ENCODE measurements around the gene CALN1.
"Not testable (repeated sequence)": the region's sequence is repeated elsewhere in the genome, so short reads cannot be mapped to it uniquely, and the experiment has no call there.

CALN1 gene

GRCh38 chr7:71746006-71746405 is 666.1 kb downstream of the CALN1 start:
- H3K9ac ChIP-seq (ENCODE audit: low read length), result no peak overlapping the region
- no peak for TF ChIP-seq EZH2 (IDR thresholded peaks at IDR 0.05; ENCODE audit: borderline replicate concordance, low read length)
- H3K9me2 ChIP-seq (ENCODE audit: low read depth, low read length), result no peaks in the 10 kb centered on the region
- H3K27ac ChIP-seq (ENCODE audit: low read depth, low read length, poor library complexity, severe bottlenecking), result no peak overlapping the region
- no peaks in the 10 kb centered on the region for H3K4me1 ChIP-seq (ENCODE audit: insufficient read depth, low read length, severe bottlenecking)
- H3F3A ChIP-seq (ENCODE audit: insufficient read depth, low read length), result no peaks in the 10 kb centered on the region
- no peaks in the 10 kb centered on the region for H3K36me3 ChIP-seq (ENCODE audit: insufficient read depth, low read length)
- H3K4me3 ChIP-seq (ENCODE audit: low read depth, low read length, poor library complexity, severe bottlenecking), result no peak overlapping the region
- peaks cover 3% of the 10 kb centered on the region; the same call in 1 of the 2 replicates for H3K27me3 ChIP-seq (ENCODE audit: insufficient read depth, low read length)
- no peak overlapping the region for H2AFZ ChIP-seq (ENCODE audit: low read length)
- H3K9me3 ChIP-seq (ENCODE audit: low read length), result no peaks in the 10 kb centered on the region
- no peaks in the 10 kb centered on the region for H4K20me1 ChIP-seq (ENCODE audit: insufficient read depth, low read length)
- H3K79me2 ChIP-seq (ENCODE audit: insufficient read depth, low read length), result no peaks in the 10 kb centered on the region
- H3K4me2 ChIP-seq (ENCODE audit: low read length), result no peak overlapping the region

DNA sequence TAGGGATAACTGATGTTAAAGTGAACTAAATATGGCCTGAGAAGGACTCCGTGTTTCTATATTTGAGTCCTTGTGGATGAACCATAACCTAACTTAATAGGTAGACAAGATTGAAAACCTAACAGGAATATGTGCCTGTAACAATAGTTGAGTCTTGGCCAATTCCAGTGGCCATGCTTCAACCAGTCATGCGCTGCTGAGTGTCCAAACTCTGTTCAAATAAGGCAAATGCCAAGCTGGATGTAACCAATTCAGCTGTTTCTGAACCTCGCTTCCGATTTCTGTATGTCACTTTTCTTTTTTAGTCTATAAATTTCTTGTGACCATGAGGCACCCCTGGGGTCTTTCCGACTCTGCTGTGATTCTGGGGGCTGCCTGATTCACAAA is 672.0 kb downstream of the CALN1 start:
- no peak for TF ChIP-seq EZH2 (IDR thresholded peaks at IDR 0.05; ENCODE audit: borderline replicate concordance, low read length)
- TF ChIP-seq, protein P1, sequence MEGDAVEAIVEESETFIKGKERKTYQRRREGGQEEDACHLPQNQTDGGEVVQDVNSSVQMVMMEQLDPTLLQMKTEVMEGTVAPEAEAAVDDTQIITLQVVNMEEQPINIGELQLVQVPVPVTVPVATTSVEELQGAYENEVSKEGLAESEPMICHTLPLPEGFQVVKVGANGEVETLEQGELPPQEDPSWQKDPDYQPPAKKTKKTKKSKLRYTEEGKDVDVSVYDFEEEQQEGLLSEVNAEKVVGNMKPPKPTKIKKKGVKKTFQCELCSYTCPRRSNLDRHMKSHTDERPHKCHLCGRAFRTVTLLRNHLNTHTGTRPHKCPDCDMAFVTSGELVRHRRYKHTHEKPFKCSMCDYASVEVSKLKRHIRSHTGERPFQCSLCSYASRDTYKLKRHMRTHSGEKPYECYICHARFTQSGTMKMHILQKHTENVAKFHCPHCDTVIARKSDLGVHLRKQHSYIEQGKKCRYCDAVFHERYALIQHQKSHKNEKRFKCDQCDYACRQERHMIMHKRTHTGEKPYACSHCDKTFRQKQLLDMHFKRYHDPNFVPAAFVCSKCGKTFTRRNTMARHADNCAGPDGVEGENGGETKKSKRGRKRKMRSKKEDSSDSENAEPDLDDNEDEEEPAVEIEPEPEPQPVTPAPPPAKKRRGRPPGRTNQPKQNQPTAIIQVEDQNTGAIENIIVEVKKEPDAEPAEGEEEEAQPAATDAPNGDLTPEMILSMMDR (IDR thresholded peaks at IDR 0.05; ENCODE audit: low read length), result no peak
- H3K4me2 ChIP-seq (ENCODE audit: low read length), result no peak overlapping the region

GRCh38 chr7:71739520-71740173 is 672.5 kb downstream of the CALN1 start:
- H3K4me2 ChIP-seq (ENCODE audit: low read length), result no peak overlapping the region
- H4K20me1 ChIP-seq (ENCODE audit: insufficient read depth, low read length), result no peaks in the 10 kb centered on the region
- TF ChIP-seq EZH2 (IDR thresholded peaks at IDR 0.05; ENCODE audit: borderline replicate concordance, low read length), result no peak
- TF ChIP-seq, protein P1 (IDR thresholded peaks at IDR 0.05; ENCODE audit: low read length), result no peak
- no peaks in the 10 kb centered on the region for H3K36me3 ChIP-seq (ENCODE audit: insufficient read depth, low read length)
- no peaks in the 10 kb centered on the region for H3K4me1 ChIP-seq (ENCODE audit: insufficient read depth, low read length, severe bottlenecking)
- H3K9me3 ChIP-seq (ENCODE audit: low read length), result no peaks in the 10 kb centered on the region
- H3K9me2 ChIP-seq (ENCODE audit: low read depth, low read length), result no peaks in the 10 kb centered on the region
- no peaks in the 10 kb centered on the region for H3K79me2 ChIP-seq (ENCODE audit: insufficient read depth, low read length)
- H3K27ac ChIP-seq (ENCODE audit: low read depth, low read length, poor library complexity, severe bottlenecking), result no peak overlapping the region
- no peak overlapping the region for H2AFZ ChIP-seq (ENCODE audit: low read length)
- no peaks in the 10 kb centered on the region for H3F3A ChIP-seq (ENCODE audit: insufficient read depth, low read length)
- H3K4me3 ChIP-seq (ENCODE audit: low read depth, low read length, poor library complexity, severe bottlenecking), result no peak overlapping the region
- no peak overlapping the region for H3K9ac ChIP-seq (ENCODE audit: low read length)
- peaks cover 9% of the 10 kb centered on the region; the same call in 1 of the 2 replicates for H3K27me3 ChIP-seq (ENCODE audit: insufficient read depth, low read length)

More for the DNA sequence above, 672.0 kb downstream of the CALN1 start:
- Histone ChIP-seq H3K36me3 (ENCODE audit: insufficient read depth, low read length) (no peaks in the 10 kb centered on the region), H3K4me1 (ENCODE audit: insufficient read depth, low read length, severe bottlenecking) (no peaks in the 10 kb centered on the region), H3F3A (ENCODE audit: insufficient read depth, low read length) (no peaks in the 10 kb centered on the region), H3K9me2 (ENCODE audit: low read depth, low read length) (no peaks in the 10 kb centered on the region), H3K9me3 (ENCODE audit: low read length) (no peaks in the 10 kb centered on the region), H3K9ac (ENCODE audit: low read length) (no peak overlapping the region), H3K4me3 (ENCODE audit: low read depth, low read length, poor library complexity, severe bottlenecking) (no peak overlapping the region), H3K27me3 (ENCODE audit: insufficient read depth, low read length) (peaks cover 9% of the 10 kb centered on the region; the same call in 1 of the 2 replicates), H3K27ac (ENCODE audit: low read depth, low read length, poor library complexity, severe bottlenecking) (no peak overlapping the region), H3K79me2 (ENCODE audit: insufficient read depth, low read length) (no peaks in the 10 kb centered on the region), H2AFZ (ENCODE audit: low read length) (no peak overlapping the region), H4K20me1 (ENCODE audit: insufficient read depth, low read length) (no peaks in the 10 kb centered on the region)

DNA sequence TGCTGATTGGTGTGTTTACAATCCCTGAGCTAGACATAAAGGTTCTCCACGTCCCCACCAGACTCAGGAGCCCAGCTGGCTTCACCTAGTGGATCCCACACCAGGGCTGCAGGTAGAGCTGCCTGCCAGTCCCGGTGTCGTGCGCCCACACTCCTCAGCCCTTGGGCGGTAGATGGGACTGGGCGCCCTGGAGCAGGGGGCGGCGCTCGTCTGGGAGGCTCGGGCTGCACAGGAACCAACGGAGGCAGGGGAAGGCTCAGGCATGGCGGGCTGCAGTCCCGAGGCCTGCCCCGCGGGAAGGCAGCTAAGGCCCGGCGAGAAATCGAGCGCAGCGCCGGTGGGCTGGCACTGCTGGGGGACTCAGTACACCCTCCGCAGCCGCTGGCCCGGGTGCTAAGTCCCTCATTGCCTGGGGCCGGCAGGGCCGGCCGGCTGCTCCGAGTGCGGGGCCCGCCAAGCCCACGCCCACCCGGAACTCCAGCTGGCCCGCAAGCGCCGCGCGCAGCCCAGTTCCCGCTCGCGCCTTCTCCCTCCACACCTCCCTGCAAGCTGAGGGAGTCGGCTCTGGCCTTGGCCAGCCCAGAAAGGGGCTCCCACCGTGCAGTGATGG is 674.1 kb downstream of the CALN1 start:
- H3K4me2 ChIP-seq (ENCODE audit: low read length); H3F3A ChIP-seq (ENCODE audit: insufficient read depth, low read length); H3K27ac ChIP-seq (ENCODE audit: low read depth, low read length, poor library complexity, severe bottlenecking); H2AFZ ChIP-seq (ENCODE audit: low read length); H3K4me3 ChIP-seq (ENCODE audit: low read depth, low read length, poor library complexity, severe bottlenecking); H3K36me3 ChIP-seq (ENCODE audit: insufficient read depth, low read length); H3K9ac ChIP-seq (ENCODE audit: low read length); H3K27me3 ChIP-seq (ENCODE audit: insufficient read depth, low read length); H4K20me1 ChIP-seq (ENCODE audit: insufficient read depth, low read length); H3K9me3 ChIP-seq (ENCODE audit: low read length); H3K79me2 ChIP-seq (ENCODE audit: insufficient read depth, low read length); H3K9me2 ChIP-seq (ENCODE audit: low read depth, low read length); H3K4me1 ChIP-seq (ENCODE audit: insufficient read depth, low read length, severe bottlenecking): not testable (repeated sequence)
